ENCODE measurements around the gene SLC22A1.

SLC22A1 gene

DNA sequence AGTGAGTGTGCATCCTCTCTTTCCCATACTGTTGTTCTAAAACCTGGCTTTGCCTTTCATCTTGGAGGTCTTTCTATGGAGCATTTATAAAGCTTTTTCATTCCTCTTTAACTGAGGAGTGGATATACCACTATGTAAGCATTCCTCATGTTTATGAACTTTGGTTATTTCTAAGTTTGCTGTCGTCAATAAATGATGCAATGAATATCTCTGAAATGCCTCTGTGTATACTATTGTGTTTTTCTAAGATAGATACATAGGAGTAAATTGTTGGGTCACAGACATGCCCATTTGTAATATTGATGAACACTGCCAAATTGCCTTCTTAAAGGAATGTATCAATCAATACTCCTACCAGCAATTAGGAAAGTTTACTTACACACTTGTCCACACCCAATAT is 83.1 kb downstream of the SLC22A1 start:
- no peak overlapping the region for H3K4me3 ChIP-seq (ENCODE audit: low read depth, low read length)
- TF ChIP-seq, protein P1, sequence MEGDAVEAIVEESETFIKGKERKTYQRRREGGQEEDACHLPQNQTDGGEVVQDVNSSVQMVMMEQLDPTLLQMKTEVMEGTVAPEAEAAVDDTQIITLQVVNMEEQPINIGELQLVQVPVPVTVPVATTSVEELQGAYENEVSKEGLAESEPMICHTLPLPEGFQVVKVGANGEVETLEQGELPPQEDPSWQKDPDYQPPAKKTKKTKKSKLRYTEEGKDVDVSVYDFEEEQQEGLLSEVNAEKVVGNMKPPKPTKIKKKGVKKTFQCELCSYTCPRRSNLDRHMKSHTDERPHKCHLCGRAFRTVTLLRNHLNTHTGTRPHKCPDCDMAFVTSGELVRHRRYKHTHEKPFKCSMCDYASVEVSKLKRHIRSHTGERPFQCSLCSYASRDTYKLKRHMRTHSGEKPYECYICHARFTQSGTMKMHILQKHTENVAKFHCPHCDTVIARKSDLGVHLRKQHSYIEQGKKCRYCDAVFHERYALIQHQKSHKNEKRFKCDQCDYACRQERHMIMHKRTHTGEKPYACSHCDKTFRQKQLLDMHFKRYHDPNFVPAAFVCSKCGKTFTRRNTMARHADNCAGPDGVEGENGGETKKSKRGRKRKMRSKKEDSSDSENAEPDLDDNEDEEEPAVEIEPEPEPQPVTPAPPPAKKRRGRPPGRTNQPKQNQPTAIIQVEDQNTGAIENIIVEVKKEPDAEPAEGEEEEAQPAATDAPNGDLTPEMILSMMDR (IDR thresholded peaks at IDR 0.05; ENCODE audit: borderline replicate concordance, insufficient read depth, low read depth, low read length), result no peak

DNA sequence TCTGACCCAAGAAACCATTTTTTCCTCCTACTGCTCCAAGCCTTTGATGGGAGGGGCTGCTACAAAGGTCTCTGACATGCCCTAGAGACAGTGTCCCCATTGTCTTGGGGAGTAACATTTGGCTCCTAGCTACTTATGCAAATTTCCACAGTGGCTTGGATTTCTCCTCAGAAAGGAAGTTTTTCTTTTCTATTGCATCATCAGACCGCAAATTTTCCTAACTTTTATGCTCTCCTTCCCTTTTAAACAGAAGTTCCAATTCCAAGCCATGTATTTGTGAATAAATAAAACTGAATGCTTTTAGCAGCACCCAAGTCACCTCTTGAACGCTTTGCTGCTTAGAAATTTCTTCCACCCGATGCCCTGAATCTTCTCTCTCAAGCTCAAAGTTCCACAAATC is 86.0 kb downstream of the SLC22A1 start:
- no peak overlapping the region for H3K4me3 ChIP-seq (ENCODE audit: low read depth, low read length)
- TF ChIP-seq, protein P1 (IDR thresholded peaks at IDR 0.05; ENCODE audit: borderline replicate concordance, insufficient read depth, low read depth, low read length), result no peak

All from GM12875 (cell line).